ENCODE measurements around the gene HAUS7.
A peak's percentile ranks its signal among the peaks of the same experiment; 100 is the strongest.

The HAUS7 gene

DNA sequence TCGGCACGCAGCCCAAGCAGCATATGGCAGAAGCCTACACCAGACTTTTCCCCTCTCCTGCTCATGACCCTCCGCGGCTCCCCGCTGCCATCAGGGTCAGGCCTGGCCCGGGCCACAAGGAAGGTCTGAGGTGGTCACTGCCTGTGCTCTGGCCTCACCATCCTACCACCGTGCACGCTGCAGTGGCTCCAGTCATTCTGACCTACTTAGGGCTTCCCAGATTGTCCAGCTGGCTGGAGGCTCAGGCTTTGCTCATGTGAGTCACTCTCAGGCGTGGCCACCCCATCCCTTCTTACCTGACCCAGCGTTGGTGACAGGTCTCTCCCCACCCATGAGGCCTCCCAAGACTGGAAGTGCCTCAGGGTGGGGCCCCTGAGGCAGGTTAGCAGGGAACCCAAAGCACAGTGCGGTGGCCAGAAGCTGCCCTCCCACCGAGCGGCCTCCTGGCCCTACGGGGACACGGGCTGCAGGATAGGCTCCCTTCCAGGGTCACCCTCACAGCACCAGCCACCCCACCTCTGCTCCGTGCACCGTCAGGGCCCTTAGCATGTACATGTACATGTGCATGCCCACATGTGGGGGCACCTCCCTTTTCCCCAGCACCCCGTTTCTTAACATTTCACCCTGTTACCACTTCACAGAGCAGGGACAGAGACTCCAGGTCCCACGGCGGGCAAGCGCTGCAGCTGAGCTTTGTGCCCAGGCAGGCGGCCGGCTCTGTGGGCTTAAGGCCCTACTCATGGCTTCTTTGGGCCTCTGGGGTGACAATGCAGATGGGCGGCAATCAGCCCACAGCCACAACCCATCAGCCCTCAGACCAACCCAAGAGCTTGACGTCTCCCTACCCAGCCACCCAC lies 26.7 kb downstream of the HAUS7 start:
- no peaks in the 10 kb centered on the region for H3K36me3 Mint-ChIP-seq
- H3K4me3 Mint-ChIP-seq: no peak overlapping the region
- H3K9me3 Mint-ChIP-seq: no peaks in the 10 kb centered on the region
- H3K27ac Mint-ChIP-seq: no peak overlapping the region
- H3K4me1 Mint-ChIP-seq: no peaks in the 10 kb centered on the region
- H3K27me3 Mint-ChIP-seq: no peaks in the 10 kb centered on the region

DNA sequence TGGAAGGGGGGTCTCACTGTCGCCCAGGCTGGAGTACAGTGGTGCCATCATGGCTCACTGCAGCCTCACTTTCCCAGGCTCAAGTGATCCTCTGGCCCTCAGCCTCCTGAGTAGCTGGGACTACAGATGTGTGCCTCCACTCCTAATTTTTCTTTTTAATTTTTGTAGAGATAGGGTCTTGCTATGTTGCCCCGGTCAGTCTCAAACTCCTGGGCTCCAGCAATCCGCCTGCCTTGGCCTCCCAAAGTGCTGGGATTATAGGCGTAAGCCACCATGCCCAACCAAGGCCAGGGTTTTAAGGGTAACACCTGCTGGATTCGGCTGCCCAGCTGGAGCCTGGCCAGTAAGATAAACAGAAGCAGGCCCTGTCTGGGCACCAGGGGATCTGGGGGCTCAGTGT lies 27.9 kb downstream of the HAUS7 start:
- Mint-ChIP-seq H3K4me3 (no peak overlapping the region), H3K36me3 (no peaks in the 10 kb centered on the region), H3K27ac (no peak overlapping the region), H3K9me3 (no peaks in the 10 kb centered on the region), H3K27me3 (no peaks in the 10 kb centered on the region), H3K4me1 (no peaks in the 10 kb centered on the region)

DNA sequence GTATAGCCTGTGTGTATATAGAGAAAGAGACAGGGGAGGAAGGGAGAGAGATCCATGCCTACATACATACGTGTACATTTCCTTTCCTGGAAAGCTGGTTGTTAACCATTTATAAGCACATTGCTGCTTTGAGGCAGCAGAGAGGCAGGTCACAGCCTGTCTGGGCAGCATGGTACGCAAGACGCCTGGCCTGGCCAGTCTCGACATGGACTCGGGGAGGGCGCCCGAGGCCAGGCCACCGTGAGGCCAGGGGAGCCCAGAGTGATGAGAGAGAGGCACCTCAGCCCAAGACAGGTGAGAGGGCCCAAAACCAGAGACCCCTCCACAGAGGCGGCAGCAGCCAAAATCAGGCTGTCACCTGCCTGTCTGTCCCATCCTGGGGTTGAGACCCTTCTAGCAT lies 28.4 kb downstream of the HAUS7 start:
- no peaks in the 10 kb centered on the region for H3K9me3 Mint-ChIP-seq
- no peaks in the 10 kb centered on the region for H3K27me3 Mint-ChIP-seq
- H3K4me1 Mint-ChIP-seq: no peaks in the 10 kb centered on the region

GRCh38 chrX:153441296-153441695 lies 29.1 kb downstream of the HAUS7 start:
- Mint-ChIP-seq H3K4me1 (no peaks in the 10 kb centered on the region), H3K36me3 (no peaks in the 10 kb centered on the region), H3K27me3 (no peaks in the 10 kb centered on the region), H3K4me3 (no peak overlapping the region), H3K9me3 (no peaks in the 10 kb centered on the region), H3K27ac (no peak overlapping the region)

More for the DNA sequence above, 28.4 kb downstream of the HAUS7 start:
- no peak overlapping the region for H3K27ac Mint-ChIP-seq
- H3K36me3 Mint-ChIP-seq: no peaks in the 10 kb centered on the region
- no peak overlapping the region for H3K4me3 Mint-ChIP-seq

DNA sequence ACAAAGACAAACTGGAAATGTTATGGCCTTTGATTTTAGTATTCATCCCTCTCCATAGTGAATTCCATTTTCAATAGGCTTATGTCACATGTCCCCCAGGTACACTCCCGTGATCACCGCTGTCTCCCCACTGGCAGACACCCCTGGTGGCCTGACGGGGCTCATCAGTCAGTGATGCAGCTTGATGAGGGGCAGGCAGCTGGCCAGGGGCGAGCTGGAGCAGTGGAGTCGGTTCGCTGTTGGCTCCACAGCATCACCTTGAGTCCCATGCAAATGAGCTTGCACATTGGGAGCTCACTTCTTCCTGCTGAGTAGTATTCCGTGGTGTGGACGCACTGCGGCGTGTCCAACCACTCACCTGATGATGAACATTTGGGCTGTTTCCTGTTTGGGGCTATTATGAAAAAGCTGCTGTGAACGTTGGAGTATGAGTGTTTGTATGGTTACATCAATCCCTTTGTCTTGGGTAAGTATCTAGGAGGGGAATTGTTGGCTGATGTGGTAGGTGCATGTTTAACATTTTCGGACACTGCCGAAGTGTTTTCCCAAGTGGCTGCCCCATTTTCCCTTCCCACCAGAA lies 29.7 kb downstream of the HAUS7 start:
- Mint-ChIP-seq H3K27me3 (no peaks in the 10 kb centered on the region), H3K4me3 (no peak overlapping the region), H3K27ac (no peak overlapping the region)

GRCh38 chrX:153439977-153440376 lies 30.4 kb downstream of the HAUS7 start:
- no peak overlapping the region for H3K4me3 Mint-ChIP-seq
- no peaks in the 10 kb centered on the region for H3K36me3 Mint-ChIP-seq
- no peaks in the 10 kb centered on the region for H3K27me3 Mint-ChIP-seq
- H3K4me1 Mint-ChIP-seq: no peaks in the 10 kb centered on the region
- no peaks in the 10 kb centered on the region for H3K9me3 Mint-ChIP-seq
- H3K27ac Mint-ChIP-seq: peak overlapping the region; percentile 82

More for the DNA sequence above, 29.7 kb downstream of the HAUS7 start:
- Mint-ChIP-seq H3K36me3 (no peaks in the 10 kb centered on the region), H3K4me1 (no peaks in the 10 kb centered on the region), H3K9me3 (no peaks in the 10 kb centered on the region)

- Mint-ChIP-seq H3K36me3 (no peaks in the 10 kb centered on the region), H3K4me3 (no peak overlapping the region), H3K4me1 (no peaks in the 10 kb centered on the region), H3K27ac (no peak overlapping the region), H3K9me3 (no peaks in the 10 kb centered on the region), H3K27me3 (no peaks in the 10 kb centered on the region)
Observed at GRCh38 chrX:153438532-153438931, 31.8 kb downstream of the HAUS7 start.

- no peaks in the 10 kb centered on the region for H3K4me1 Mint-ChIP-seq
- H3K27ac Mint-ChIP-seq: no peak overlapping the region
- H3K9me3 Mint-ChIP-seq: no peaks in the 10 kb centered on the region
- no peaks in the 10 kb centered on the region for H3K36me3 Mint-ChIP-seq
- no peaks in the 10 kb centered on the region for H3K27me3 Mint-ChIP-seq
- H3K4me3 Mint-ChIP-seq: no peak overlapping the region
Observed at GRCh38 chrX:153435845-153436244, 34.5 kb downstream of the HAUS7 start.

GRCh38 chrX:153434801-153435200 lies 35.6 kb downstream of the HAUS7 start:
- H3K4me1 Mint-ChIP-seq: no peaks in the 10 kb centered on the region
- no peak overlapping the region for H3K4me3 Mint-ChIP-seq
- H3K27ac Mint-ChIP-seq: no peak overlapping the region
- H3K9me3 Mint-ChIP-seq: no peaks in the 10 kb centered on the region
- H3K27me3 Mint-ChIP-seq: no peaks in the 10 kb centered on the region
- H3K36me3 Mint-ChIP-seq: no peaks in the 10 kb centered on the region

DNA sequence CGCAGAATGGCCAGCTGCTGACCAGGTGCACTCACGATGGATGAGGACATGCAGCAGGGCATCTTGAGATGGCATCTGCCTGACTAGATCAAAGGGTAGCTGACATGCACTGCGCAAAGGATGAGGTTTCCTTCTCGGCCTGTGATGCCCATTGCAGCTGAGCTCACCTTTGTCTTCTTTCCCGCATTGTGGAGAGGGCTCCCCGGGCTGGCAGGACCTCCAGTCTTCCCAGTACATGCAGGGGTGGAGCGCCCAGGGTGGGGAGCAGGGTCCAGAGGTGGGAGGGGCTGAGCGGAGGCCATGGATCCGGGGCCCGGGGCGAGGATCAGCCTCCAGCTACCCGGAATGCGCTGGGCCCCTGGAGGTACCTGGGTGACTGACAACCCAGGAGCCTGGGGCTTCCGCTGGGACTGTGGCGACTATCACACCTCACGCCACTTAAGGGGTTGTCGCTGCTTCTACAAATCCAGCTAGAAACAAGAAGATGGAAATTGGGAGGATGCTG lies 36.5 kb downstream of the HAUS7 start:
- H3K9me3 Mint-ChIP-seq: no peaks in the 10 kb centered on the region
- H3K36me3 Mint-ChIP-seq: no peaks in the 10 kb centered on the region
- no peak overlapping the region for H3K27ac Mint-ChIP-seq
- no peaks in the 10 kb centered on the region for H3K4me1 Mint-ChIP-seq
- no peaks in the 10 kb centered on the region for H3K27me3 Mint-ChIP-seq
- no peak overlapping the region for H3K4me3 Mint-ChIP-seq

DNA sequence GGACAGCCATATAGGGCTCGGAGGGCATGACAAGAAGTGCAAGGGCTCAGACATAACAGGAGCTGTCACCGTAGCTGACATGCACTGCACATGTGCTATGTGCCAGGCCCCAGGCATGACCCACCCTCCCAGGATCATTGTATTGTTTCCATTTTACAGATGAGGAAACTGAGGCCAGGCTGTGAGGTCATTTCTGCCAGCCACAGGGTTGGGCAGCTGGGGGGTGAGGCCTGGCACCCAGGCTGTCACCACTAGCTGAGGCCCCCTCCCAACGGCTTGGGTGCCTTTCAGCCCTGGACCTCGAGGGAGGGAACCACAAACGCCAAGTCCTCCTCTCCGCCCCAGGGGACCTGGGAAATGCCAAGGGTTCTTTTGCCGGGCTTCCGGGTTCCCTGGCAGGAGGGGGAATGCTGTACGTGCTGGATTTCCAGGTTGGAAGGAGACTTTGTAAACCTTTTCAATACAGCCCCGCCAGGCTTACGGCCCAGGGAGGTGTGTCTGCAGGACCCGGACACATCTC lies 37.2 kb downstream of the HAUS7 start:
- Mint-ChIP-seq H3K4me3 (no peak overlapping the region), H3K4me1 (no peaks in the 10 kb centered on the region), H3K36me3 (peaks cover 1% of the 10 kb centered on the region), H3K9me3 (no peaks in the 10 kb centered on the region), H3K27me3 (no peaks in the 10 kb centered on the region), H3K27ac (no peak overlapping the region)

DNA sequence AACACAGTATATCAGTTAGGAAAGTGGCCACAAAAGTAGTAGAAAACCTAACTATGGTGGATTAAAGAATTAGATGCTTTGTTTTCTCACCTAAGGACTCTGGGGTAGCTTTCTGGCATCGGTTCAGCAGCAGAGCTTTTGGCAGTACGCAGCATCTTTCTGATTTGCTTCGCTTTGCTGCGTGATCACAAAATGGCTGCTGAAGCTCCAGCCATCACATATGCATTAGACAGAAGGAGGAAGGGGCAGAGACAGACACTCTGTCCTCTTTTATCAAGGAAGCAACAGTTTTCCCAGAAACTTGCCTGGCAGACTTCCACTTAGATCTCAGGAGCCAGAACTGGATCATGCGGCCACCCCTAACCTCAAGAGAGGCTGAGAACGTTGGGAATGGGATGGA lies 39.6 kb downstream of the HAUS7 start:
- Mint-ChIP-seq H3K27me3 (no peaks in the 10 kb centered on the region), H3K4me1 (no peaks in the 10 kb centered on the region), H3K36me3 (peaks cover 4% of the 10 kb centered on the region), H3K27ac (no peak overlapping the region), H3K9me3 (no peaks in the 10 kb centered on the region), H3K4me3 (no peak overlapping the region)

GRCh38 chrX:153426204-153426603 lies 44.2 kb downstream of the HAUS7 start:
- Mint-ChIP-seq H3K9me3 (no peaks in the 10 kb centered on the region), H3K27ac (no peak overlapping the region), H3K27me3 (no peaks in the 10 kb centered on the region), H3K4me1 (no peaks in the 10 kb centered on the region), H3K4me3 (no peak overlapping the region), H3K36me3 (peaks cover 4% of the 10 kb centered on the region)

GRCh38 chrX:153423652-153424051 lies 46.7 kb downstream of the HAUS7 start:
- H3K4me3 Mint-ChIP-seq: no peak overlapping the region
- no peaks in the 10 kb centered on the region for H3K27me3 Mint-ChIP-seq
- no peaks in the 10 kb centered on the region for H3K9me3 Mint-ChIP-seq
- H3K4me1 Mint-ChIP-seq: no peaks in the 10 kb centered on the region
- peaks cover 4% of the 10 kb centered on the region for H3K36me3 Mint-ChIP-seq
- H3K27ac Mint-ChIP-seq: no peak overlapping the region

DNA sequence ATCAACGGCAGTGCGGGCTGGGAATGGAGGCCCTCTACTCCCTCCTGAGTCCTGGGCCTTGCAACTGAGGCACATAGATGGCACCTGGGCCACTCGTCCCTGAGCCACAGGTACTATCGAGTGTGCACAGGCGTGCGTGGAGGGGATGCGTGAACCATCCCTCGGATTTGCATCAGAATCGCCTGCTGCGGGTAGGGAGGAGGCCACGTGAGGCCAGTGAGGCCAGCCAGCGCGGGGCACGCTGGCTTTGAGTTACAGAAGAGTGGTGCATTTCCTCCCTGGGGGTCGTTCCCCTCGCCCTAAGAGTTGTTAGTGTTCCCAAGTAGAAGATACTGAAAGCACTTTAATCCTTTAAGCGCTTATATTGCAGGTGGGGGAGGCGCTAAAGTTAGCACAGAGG lies 48.5 kb downstream of the HAUS7 start:
- no peaks in the 10 kb centered on the region for H3K9me3 Mint-ChIP-seq
- no peaks in the 10 kb centered on the region for H3K36me3 Mint-ChIP-seq
- H3K4me3 Mint-ChIP-seq: no peak overlapping the region
- no peak overlapping the region for H3K27ac Mint-ChIP-seq
- H3K4me1 Mint-ChIP-seq: no peaks in the 10 kb centered on the region
- H3K27me3 Mint-ChIP-seq: no peaks in the 10 kb centered on the region

GRCh38 chrX:153420851-153421599 lies 49.4 kb downstream of the HAUS7 start:
- no peaks in the 10 kb centered on the region for H3K36me3 Mint-ChIP-seq
- no peak overlapping the region for H3K27ac Mint-ChIP-seq
- H3K4me3 Mint-ChIP-seq: no peak overlapping the region
- no peaks in the 10 kb centered on the region for H3K9me3 Mint-ChIP-seq
- H3K27me3 Mint-ChIP-seq: no peaks in the 10 kb centered on the region
- no peaks in the 10 kb centered on the region for H3K4me1 Mint-ChIP-seq

Data from activated naive CD4-positive, alpha-beta T cell treated with anti-CD3 and anti-CD28 coated beads, Interleukin-2, amount 50 U/mL, for 24 hours (primary cell).